Activated CD8-positive, alpha-beta T cell treated with anti-CD3 and anti-CD28 coated beads, Interleukin-2, amount 10 ng/mL, durations not matched to agents 7 days and 5 days (primary cell): ENCODE data around the gene BARX1. TPM values are rescaled to one million over a fixed set of nuclear protein-coding genes. Genes with fewer than 3 reads are reported as not detected.
"Not testable (repeated sequence)": the region's sequence is repeated elsewhere in the genome, so short reads cannot be mapped to it uniquely, and the experiment has no call there.

Source experiments
- ATAC-seq: fragments of 150-1000 bp; cut with Tn5 transposase; one replicate; pipeline ENCODE4 v1.10.0; 2021; ENCODE audit warnings: moderate library complexity
- CTCF ChIA-PET: fragments of 350-600 bp; sonication (Branson Sonifier 250); formaldehyde crosslinking; loops from one replicate; lab custom pipeline; 2021; ENCODE audit warnings: antibody characterized with exemption; lab: Charles Lee
- POLR2A ChIA-PET: fragments of 350-600 bp; sonication (Branson Sonifier 250); formaldehyde crosslinking; loops from one replicate; lab custom pipeline; 2021; ENCODE audit warnings: antibody characterized with exemption; lab: Charles Lee
- DNase-seq: peaks from one replicate; pipeline ENCODE4 v3.0.0-alpha.2; 2020
- H3K27ac Mint-ChIP-seq: one replicate; pipeline ENCODE4 v1.8.0; 2021; ENCODE audit warnings: mild to moderate bottlenecking, mixed read lengths
- H3K27me3 Mint-ChIP-seq: one replicate; pipeline ENCODE4 v1.8.0; 2021; ENCODE audit warnings: low read depth, mixed read lengths
- H3K36me3 Mint-ChIP-seq: one replicate; pipeline ENCODE4 v1.8.0; 2021; ENCODE audit warnings: low read depth, mixed read lengths
- H3K4me1 Mint-ChIP-seq: one replicate; pipeline ENCODE4 v1.8.0; 2021; ENCODE audit warnings: low read depth, mixed read lengths
- H3K4me3 Mint-ChIP-seq: one replicate; pipeline ENCODE4 v1.8.0; 2021; ENCODE audit warnings: mild to moderate bottlenecking, mixed read lengths
- H3K9me3 Mint-ChIP-seq: one replicate; pipeline ENCODE4 v1.8.0; 2022; ENCODE audit warnings: mixed read lengths; ENCODE audit not compliant: insufficient read depth
- total RNA-seq, 2 experiments: library from RNA; stranded (reverse); gene quantifications; one replicate each; pipeline ENCODE4 v1.2.3, GENCODE V29; 2021

BARX1 gene
- total RNA-seq, 2 experiments from 2014 or later = 0.53 TPM; not detected in 1

GRCh38 chr9:93963969-93964368 is 8.8 kb upstream of the BARX1 start:
- no peak overlapping the region for H3K4me3 Mint-ChIP-seq
- ATAC-seq (no peak), DNase-seq (no peak)
- POLR2A ChIA-PET = no interaction called here
- no peaks in the 10 kb centered on the region for H3K9me3 Mint-ChIP-seq
- peaks cover 32% of the 10 kb centered on the region for H3K4me1 Mint-ChIP-seq
- peaks cover 36% of the 10 kb centered on the region for H3K27me3 Mint-ChIP-seq
- CTCF ChIA-PET = interaction anchor here (0.5 to 4.5 kb wide), 4 partner anchors 279 to 718 kb away, joined by 3 to 25 read pairs (median 3); no protein-coding TSS in a partner anchor
- H3K36me3 Mint-ChIP-seq = no peaks in the 10 kb centered on the region
- H3K27ac Mint-ChIP-seq = no peak overlapping the region

- H3K4me3 Mint-ChIP-seq, POLR2A ChIA-PET, H3K27ac Mint-ChIP-seq, ATAC-seq, H3K36me3 Mint-ChIP-seq, H3K9me3 Mint-ChIP-seq, DNase-seq: not testable (repeated sequence)
- peaks cover 40% of the 10 kb centered on the region for H3K27me3 Mint-ChIP-seq
- H3K4me1 Mint-ChIP-seq = peaks cover 35% of the 10 kb centered on the region
- CTCF ChIA-PET = interaction anchor here (0.5 to 4.5 kb wide), 6 partner anchors 11 to 719 kb away, joined by 3 to 25 read pairs (median 3); no protein-coding TSS in a partner anchor
Measured at GRCh38 chr9:93963489-93963888, 8.3 kb upstream of the BARX1 start.

GRCh38 chr9:93962561-93963440 is 7.6 kb upstream of the BARX1 start:
- peak; percentile 72 for ATAC-seq
- Mint-ChIP-seq H3K27ac (no peak overlapping the region), H3K9me3 (no peaks in the 10 kb centered on the region), H3K27me3 (peaks cover 44% of the 10 kb centered on the region), H3K36me3 (no peaks in the 10 kb centered on the region), H3K4me3 (no peak overlapping the region), H3K4me1 (peaks cover 38% of the 10 kb centered on the region)
- ChIA-PET CTCF (interaction anchor here (0.6 to 4.5 kb wide), 9 partner anchors 12 to 280 kb away, joined by 3 to 25 read pairs (median 3); no protein-coding TSS in a partner anchor), POLR2A (no interaction called here)
- DNase-seq = peak; percentile 90

- no peaks in the 10 kb centered on the region for H3K9me3 Mint-ChIP-seq
Measured at GRCh38 chr9:93962017-93962416, 6.9 kb upstream of the BARX1 start.

GRCh38 chr9:93960971-93961841 is 6.1 kb upstream of the BARX1 start:
- POLR2A ChIA-PET = interaction anchor here (1.1 kb wide), 1 partner anchor 10 kb away, joined by 3 read pairs; no protein-coding TSS in a partner anchor
- Mint-ChIP-seq H3K4me3 (no peak overlapping the region), H3K4me1 (peaks cover 38% of the 10 kb centered on the region), H3K9me3 (no peaks in the 10 kb centered on the region), H3K36me3 (no peaks in the 10 kb centered on the region), H3K27ac (no peak overlapping the region), H3K27me3 (peaks cover 54% of the 10 kb centered on the region)
- ATAC-seq (no peak), DNase-seq (no peak)
- CTCF ChIA-PET = interaction anchor here (1.0 to 4.5 kb wide), 3 partner anchors 19 to 279 kb away, joined by 4 to 25 read pairs (median 4); no protein-coding TSS in a partner anchor

More at GRCh38 chr9:93962017-93962416, 6.9 kb upstream of the BARX1 start:
- DNase-seq (no peak), ATAC-seq (no peak)
- POLR2A ChIA-PET = interaction anchor here (1.1 kb wide), 1 partner anchor 11 kb away, joined by 3 read pairs; no protein-coding TSS in a partner anchor
- CTCF ChIA-PET = interaction anchor here (0.7 to 4.5 kb wide), 8 partner anchors 12 to 280 kb away, joined by 3 to 25 read pairs (median 4); no protein-coding TSS in a partner anchor
- no peaks in the 10 kb centered on the region for H3K36me3 Mint-ChIP-seq
- peaks cover 38% of the 10 kb centered on the region for H3K4me1 Mint-ChIP-seq
- H3K27me3 Mint-ChIP-seq = peaks cover 50% of the 10 kb centered on the region
- no peak overlapping the region for H3K27ac Mint-ChIP-seq
- H3K4me3 Mint-ChIP-seq = no peak overlapping the region

GRCh38 chr9:93960221-93960970 is 5.2 kb upstream of the BARX1 start:
- ATAC-seq (no peak), DNase-seq (no peak)
- Mint-ChIP-seq H3K4me3 (no peak overlapping the region), H3K9me3 (no peaks in the 10 kb centered on the region), H3K27ac (no peak overlapping the region), H3K4me1 (peaks cover 43% of the 10 kb centered on the region), H3K27me3 (peaks cover 62% of the 10 kb centered on the region), H3K36me3 (no peaks in the 10 kb centered on the region)
- POLR2A ChIA-PET = no interaction called here
- CTCF ChIA-PET = interaction anchor here (0.7 to 4.5 kb wide), 6 partner anchors 17 to 1207 kb away, joined by 3 to 25 read pairs (median 4); no protein-coding TSS in a partner anchor

GRCh38 chr9:93959739-93960154 is 4.6 kb upstream of the BARX1 start:
- H3K36me3 Mint-ChIP-seq = no peaks in the 10 kb centered on the region
- no peaks in the 10 kb centered on the region for H3K9me3 Mint-ChIP-seq
- H3K4me1 Mint-ChIP-seq = peaks cover 44% of the 10 kb centered on the region
- no peak overlapping the region for H3K27ac Mint-ChIP-seq
- H3K4me3 Mint-ChIP-seq = no peak overlapping the region
- CTCF ChIA-PET = interaction anchor here (0.7 to 1.8 kb wide), 5 partner anchors 16 to 1208 kb away, joined by 3 to 4 read pairs (median 3); no protein-coding TSS in a partner anchor
- H3K27me3 Mint-ChIP-seq = peaks cover 64% of the 10 kb centered on the region
- DNase-seq (no peak), ATAC-seq (no peak)
- POLR2A ChIA-PET = interaction anchor here (0.8 kb wide), 1 partner anchor 10 kb away, joined by 3 read pairs; no protein-coding TSS in a partner anchor

GRCh38 chr9:93958819-93959682 is 3.9 kb upstream of the BARX1 start:
- H3K27ac Mint-ChIP-seq = no peak overlapping the region
- no peak for ATAC-seq
- H3K9me3 Mint-ChIP-seq = no peaks in the 10 kb centered on the region
- peaks cover 44% of the 10 kb centered on the region for H3K4me1 Mint-ChIP-seq
- DNase-seq = no peak
- H3K36me3 Mint-ChIP-seq = no peaks in the 10 kb centered on the region
- ChIA-PET CTCF (interaction anchor here (0.8 to 1.8 kb wide), 4 partner anchors 16 to 276 kb away, joined by 3 to 4 read pairs (median 4); no protein-coding TSS in a partner anchor), POLR2A (interaction anchor here (0.8 kb wide), 1 partner anchor 10 kb away, joined by 3 read pairs; no protein-coding TSS in a partner anchor)
- H3K27me3 Mint-ChIP-seq = peaks cover 61% of the 10 kb centered on the region
- H3K4me3 Mint-ChIP-seq = peak overlapping the region; percentile 18

GRCh38 chr9:93958121-93958818 is 3.1 kb upstream of the BARX1 start:
- Mint-ChIP-seq H3K4me3 (peak overlapping the region; percentile 34), H3K27me3 (peaks cover 69% of the 10 kb centered on the region), H3K27ac (no peak overlapping the region), H3K36me3 (peaks cover 3% of the 10 kb centered on the region), H3K4me1 (peaks cover 52% of the 10 kb centered on the region), H3K9me3 (no peaks in the 10 kb centered on the region)
- ATAC-seq (peak; percentile 31), DNase-seq (peak; percentile 44)
- CTCF ChIA-PET = no interaction called here
- POLR2A ChIA-PET = no interaction called here
